Right atrium auricular region (tissue), 2 donors: Measurements from ENCODE around the gene NFASC. TPM values are rescaled to one million over a fixed set of nuclear protein-coding genes. Genes with fewer than 3 reads are reported as not detected.

Source experiments
- DNase-seq: peaks from one replicate; pipeline ENCODE4 v3.0.0-alpha.2; 2019; ENCODE audit warnings: low spot score
- H3K27ac ChIP-seq, 2 donors: fragments of 200-600 bp; sonication (generic); 1 replicate in 1 of 2; 2 replicates in 1 of 2; pipeline ENCODE4 v1.5.1; 2016 to 2019
- H3K27me3 ChIP-seq, 2 donors: fragments of 200-600 bp; sonication (generic); one replicate each; pipeline versions ENCODE4 v1.5.1 to v1.6.0; 2017 to 2019
- H3K36me3 ChIP-seq: fragments of 200-600 bp; sonication (generic); one replicate; pipeline ENCODE4 v1.5.1; 2016
- H3K4me1 ChIP-seq, 2 donors: fragments of 200-600 bp; sonication (generic); one replicate each; pipeline versions ENCODE4 v1.5.1 to v1.6.0; 2017 to 2019
- H3K4me3 ChIP-seq, 2 donors: fragments of 200-600 bp; sonication (generic); 1 replicate in 1 of 2; 2 replicates in 1 of 2; pipeline ENCODE4 v1.5.1; 2017 to 2019; ENCODE audit warnings: mild to moderate bottlenecking in 1 of 2, moderate library complexity in 1 of 2
- H3K9me3 ChIP-seq, 2 donors: fragments of 200-600 bp; sonication (generic); one replicate each; pipeline ENCODE4 v1.5.1; 2019
- total RNA-seq, 2 donors: library from RNA; depleted of rRNA; stranded (reverse); fragments of >200 nt; gene quantifications; one replicate each; pipeline ENCODE4 v1.1.0, GENCODE V29; 2016
- TF ChIP-seq, protein P1 (sequence below), 2 donors: fragments of 200-600 bp; sonication (generic); IDR thresholded peaks; one replicate each; pipeline ENCODE4 v1.5.1; 2019; ENCODE audit warnings: antibody characterized with exemption in 2 of 2

The NFASC gene
- total RNA-seq, 2 donors from 2014 or later, result 38.5 to 45.9 TPM

DNA sequence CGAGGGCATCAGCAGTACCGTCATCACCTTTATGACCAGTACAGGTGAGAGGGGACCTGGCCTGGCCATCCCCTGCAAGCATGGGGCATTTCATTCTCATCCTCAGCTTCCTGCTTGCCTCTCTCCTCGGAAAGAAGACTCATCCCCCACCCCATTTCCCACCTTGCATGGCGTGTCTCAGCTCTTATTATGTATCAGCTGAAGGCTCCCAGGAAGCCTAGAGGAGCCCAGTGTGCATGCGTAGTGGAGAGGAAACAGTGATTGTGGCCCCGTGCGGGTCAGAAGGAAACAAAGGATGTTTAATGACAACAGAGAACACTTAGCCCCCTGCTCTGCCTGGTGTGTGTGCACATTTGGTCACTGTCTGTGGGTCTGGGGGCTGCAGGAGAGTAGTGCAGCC is 132.0 kb downstream of the NFASC start:
- TF ChIP-seq, protein P1, sequence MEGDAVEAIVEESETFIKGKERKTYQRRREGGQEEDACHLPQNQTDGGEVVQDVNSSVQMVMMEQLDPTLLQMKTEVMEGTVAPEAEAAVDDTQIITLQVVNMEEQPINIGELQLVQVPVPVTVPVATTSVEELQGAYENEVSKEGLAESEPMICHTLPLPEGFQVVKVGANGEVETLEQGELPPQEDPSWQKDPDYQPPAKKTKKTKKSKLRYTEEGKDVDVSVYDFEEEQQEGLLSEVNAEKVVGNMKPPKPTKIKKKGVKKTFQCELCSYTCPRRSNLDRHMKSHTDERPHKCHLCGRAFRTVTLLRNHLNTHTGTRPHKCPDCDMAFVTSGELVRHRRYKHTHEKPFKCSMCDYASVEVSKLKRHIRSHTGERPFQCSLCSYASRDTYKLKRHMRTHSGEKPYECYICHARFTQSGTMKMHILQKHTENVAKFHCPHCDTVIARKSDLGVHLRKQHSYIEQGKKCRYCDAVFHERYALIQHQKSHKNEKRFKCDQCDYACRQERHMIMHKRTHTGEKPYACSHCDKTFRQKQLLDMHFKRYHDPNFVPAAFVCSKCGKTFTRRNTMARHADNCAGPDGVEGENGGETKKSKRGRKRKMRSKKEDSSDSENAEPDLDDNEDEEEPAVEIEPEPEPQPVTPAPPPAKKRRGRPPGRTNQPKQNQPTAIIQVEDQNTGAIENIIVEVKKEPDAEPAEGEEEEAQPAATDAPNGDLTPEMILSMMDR (IDR thresholded peaks at IDR 0.05), result no peak
- no peak overlapping the region for H3K4me3 ChIP-seq
- no peaks in the 10 kb centered on the region for H3K36me3 ChIP-seq
- no peaks in the 10 kb centered on the region for H3K27me3 ChIP-seq
- DNase-seq, result no peak
- H3K9me3 ChIP-seq, result no peaks in the 10 kb centered on the region
- H3K4me1 ChIP-seq, result peaks cover 0 to 3% of the 10 kb centered on the region in 2 donors
- no peak overlapping the region for H3K27ac ChIP-seq

DNA sequence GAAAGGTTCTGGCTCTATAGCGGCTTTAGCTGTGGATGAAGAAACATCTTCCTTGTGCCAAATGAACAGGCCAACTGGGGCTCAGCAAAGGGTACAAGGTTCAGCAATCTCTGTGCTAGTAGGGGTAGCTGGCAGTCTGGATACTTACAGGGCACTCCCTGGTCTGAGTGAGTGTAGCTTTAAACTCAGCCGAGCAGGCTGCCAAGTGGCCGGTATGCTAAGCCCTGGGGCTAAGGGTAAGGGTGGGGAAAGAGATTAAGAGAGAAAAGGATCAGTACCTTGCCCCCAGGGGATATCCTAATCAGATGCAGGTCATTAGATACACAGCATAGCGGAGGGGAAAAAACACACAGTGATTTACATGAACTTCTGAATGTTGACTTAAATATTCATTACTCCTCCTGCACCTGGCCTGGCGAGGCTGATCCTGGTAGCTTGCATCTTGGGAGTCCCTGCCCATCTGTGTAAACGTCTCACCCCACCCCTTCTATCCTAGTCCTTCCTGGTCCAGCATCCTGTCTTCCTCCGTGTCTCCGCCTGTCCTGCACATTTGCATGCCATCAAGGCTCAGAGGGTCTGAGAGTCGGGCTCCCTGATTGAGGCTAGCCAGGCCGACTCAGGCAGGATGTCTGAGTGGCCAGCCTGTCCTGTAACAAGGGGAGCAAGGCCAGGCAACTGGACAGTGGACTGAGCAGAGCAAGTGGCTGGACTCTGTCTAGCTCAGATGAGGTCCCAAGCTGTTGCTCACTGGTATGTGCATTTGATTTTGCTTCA is 132.9 kb downstream of the NFASC start:
- Histone ChIP-seq H3K27ac (no peak overlapping the region), H3K36me3 (no peaks in the 10 kb centered on the region), H3K9me3 (no peaks in the 10 kb centered on the region), H3K27me3 (no peaks in the 10 kb centered on the region), H3K4me3 (no peak overlapping the region), H3K4me1 (no peaks in the 10 kb centered on the region)
- TF ChIP-seq, protein P1 (IDR thresholded peaks at IDR 0.05), result no peak
- no peak for DNase-seq

DNA sequence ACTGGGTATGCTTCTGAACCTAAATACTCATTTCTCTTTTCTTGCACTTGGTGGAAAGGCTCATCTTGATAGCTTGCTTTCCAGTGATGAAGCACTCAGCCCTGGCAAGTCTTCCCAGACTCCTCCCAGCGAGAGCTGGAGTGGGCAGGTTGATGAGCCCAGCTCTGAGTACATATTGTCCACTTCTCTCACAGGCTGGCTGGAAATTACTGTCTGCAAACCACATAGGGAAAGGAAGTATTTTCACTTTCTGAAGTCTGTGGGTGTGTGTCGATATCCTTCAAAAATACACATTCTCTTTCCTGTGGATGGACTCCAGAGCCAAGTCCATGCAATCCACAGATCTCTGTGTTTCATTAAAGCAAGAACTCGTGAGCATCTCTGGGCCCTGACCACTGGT is 133.7 kb downstream of the NFASC start:
- Histone ChIP-seq H3K27ac (no peak overlapping the region), H3K27me3 (no peaks in the 10 kb centered on the region), H3K4me3 (no peak overlapping the region), H3K4me1 (no peaks in the 10 kb centered on the region), H3K9me3 (no peaks in the 10 kb centered on the region), H3K36me3 (no peaks in the 10 kb centered on the region)
- no peak for DNase-seq
- TF ChIP-seq, protein P1 (IDR thresholded peaks at IDR 0.05), result no peak

DNA sequence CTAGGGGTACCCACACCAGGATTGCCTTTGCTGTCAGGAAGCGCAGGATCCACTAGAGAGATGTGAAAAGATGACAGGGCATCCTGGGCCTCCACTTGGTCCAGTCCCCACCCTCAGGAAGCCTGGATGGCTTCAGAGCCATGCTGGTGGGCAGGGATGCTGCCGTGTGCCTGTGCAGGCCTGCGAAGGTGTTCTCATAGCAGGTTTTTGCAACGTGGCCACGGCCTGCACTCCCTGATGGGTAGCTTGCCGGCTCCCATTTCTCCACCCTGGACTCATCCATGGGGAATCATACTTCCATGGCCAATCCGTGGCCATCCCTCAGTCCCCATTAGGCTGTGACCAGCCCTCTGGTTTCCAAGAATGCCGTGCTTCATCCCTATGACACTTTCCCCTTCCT is 138.2 kb downstream of the NFASC start:
- Histone ChIP-seq H3K27me3 (no peaks in the 10 kb centered on the region), H3K9me3 (no peaks in the 10 kb centered on the region), H3K27ac (no peak overlapping the region), H3K4me1 (peaks cover 0 to 4% of the 10 kb centered on the region in 2 donors), H3K36me3 (no peaks in the 10 kb centered on the region), H3K4me3 (no peak overlapping the region)
- TF ChIP-seq, protein P1 (IDR thresholded peaks at IDR 0.05), result no peak
- DNase-seq, result no peak

DNA sequence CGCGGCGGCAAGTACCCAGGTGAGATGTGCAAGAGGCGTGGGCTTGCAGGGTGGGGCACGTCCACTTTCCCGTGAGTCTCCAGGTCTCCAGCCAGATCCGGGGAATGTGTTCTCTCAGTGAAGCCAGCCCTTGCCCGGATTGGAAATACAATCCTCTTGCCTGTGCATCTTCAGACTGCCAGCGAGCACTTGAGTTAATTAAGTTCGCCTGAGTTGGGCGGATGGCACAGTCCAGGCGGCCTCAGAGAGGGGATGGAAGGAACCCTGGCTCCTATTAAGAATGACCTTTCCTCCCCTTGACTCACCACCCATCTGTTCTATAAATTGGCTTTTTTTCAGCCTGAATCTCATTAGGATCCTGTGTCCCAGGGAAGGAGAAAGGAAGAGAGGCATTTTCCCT is 139.0 kb downstream of the NFASC start:
- Histone ChIP-seq H3K4me3 (no peak overlapping the region), H3K36me3 (no peaks in the 10 kb centered on the region), H3K27me3 (no peaks in the 10 kb centered on the region), H3K9me3 (no peaks in the 10 kb centered on the region), H3K27ac (no peak overlapping the region), H3K4me1 (peaks cover 0 to 9% of the 10 kb centered on the region in 2 donors)
- TF ChIP-seq, protein P1 (IDR thresholded peaks at IDR 0.05), result no peak
- DNase-seq, result no peak
